ENCODE results near the gene ALDOC.

GRCh38 chr17:28618464-28618863 is 41.8 kb upstream of the ALDOC start:
- TF ChIP-seq CTCF (IDR thresholded peaks at IDR 0.05; ENCODE audit: low read length), result no peak
- TF ChIP-seq EZH2 (IDR thresholded peaks at IDR 0.05; ENCODE audit: borderline replicate concordance, low read length), result no peak
